ELR (cell line): ENCODE data around the gene NUDCD3.

ENCODE experiments used
- DNase-seq: peaks from one replicate; pipeline ENCODE4 v3.0.0-alpha.2; 2015; ENCODE audit warnings: low read depth

The NUDCD3 gene

GRCh38 chr7:44477938-44478337 is 12.5 kb downstream of the NUDCD3 start:
- DNase-seq = no peak

DNA sequence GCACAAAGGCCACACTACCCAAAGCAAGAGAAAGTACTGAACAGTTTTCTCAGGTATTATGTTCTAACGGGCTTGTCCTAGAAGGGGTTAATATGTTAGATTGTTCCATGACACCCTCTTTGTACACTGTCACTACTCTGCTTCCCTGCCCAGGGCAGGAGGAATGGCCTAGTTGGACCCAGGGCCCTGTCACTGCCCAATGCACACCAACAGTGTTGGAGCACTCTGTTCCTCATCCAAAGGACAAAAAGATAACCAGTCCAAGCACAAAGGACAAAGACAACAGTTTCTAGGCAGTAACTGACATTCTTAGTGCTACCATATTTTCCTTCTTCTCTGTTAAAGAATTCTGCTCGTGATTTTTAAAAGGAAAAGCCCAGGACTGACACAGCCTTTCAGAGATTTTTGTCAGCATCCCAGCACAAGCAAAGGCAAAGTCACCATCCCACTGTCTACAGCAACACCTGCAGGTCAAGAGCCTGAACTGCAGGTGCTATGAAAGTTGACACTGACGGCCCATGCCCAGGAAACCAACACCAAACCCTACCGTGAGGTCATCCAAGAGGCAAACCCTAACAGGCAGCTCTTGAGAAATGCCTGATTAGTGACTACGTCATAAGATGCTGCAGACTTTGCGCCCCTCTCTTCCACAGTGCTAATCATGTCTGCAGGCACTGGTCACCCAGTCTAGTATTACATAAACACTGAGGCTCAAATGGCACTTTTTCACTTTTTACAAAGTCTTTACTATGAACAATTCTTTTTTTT is 13.2 kb downstream of the NUDCD3 start:
- peak; percentile 91 for DNase-seq

DNA sequence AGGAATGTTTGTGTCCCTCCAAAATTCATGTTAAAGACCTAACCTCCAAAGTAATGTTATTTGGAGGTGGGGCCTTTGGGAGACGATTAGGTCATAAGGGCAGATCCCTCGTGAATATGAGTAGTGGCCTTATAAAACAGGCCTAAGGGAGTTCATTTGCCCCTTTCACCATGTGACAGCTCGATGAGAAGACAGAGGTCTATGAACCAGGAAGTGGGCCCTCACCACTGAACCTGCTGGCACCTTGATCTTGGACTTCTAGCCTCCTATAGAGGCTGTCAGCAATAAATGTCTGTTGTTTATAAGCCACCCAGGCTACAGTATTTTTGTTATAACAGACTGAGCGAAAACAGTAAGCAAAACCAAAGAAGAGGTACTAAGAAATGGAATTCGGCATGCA is 14.1 kb downstream of the NUDCD3 start:
- no peak for DNase-seq

DNA sequence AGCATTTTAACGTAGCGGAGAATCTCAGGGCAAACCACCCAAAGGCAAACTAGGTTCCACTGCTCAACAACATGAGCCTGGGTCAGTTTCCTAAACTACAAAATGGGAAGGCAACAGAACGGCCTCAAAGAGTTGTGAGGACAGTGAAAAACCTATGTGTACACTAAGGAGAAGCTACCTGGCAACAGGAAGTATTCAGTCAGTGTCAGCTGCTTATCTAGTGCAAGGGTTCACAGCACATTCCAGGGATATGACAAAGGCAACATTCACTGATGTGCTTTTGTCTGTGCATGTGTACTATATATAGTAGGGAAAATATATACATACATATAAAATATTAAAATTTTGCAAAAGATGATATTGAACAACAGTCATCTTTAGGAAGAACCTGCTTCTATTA is 17.2 kb downstream of the NUDCD3 start:
- peak; percentile 70 for DNase-seq

DNA sequence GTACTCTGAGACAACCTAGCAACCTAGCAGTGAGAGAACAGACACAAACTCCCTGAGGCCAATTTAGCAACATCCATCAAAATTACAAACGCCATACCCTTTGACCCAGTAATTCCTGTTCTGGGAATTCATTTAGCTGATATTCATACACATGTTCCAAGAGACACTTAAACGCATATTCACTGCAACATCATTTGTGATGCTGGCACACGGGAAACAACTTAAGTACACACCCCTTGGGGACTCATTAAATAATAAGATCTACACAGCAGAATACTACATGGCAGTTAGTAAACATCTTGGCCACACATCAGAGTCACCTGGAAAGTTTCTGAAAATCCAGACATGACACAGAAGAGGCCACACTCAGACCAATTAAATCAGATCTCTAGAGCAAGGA is 17.6 kb downstream of the NUDCD3 start:
- DNase-seq = no peak

GRCh38 chr7:44471850-44472249 is 18.6 kb downstream of the NUDCD3 start:
- DNase-seq = no peak

DNA sequence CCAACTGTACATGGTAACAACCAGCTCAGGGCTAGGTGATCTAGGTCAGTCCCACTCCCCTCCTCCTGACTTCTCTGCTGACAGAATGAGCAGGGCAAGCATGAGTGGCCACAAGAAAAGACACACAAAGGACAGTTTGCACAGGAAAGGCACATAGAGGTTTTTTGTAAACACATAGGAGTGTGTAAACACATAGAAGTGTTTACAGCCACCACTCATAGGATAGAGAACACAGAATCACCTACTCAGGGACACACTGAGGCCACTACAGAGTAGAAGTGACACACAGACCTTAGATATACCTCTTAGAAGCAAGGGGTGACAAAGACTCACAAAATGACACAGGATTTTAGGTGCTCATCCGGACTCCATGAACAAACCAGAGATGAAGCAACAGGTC is 19.0 kb downstream of the NUDCD3 start:
- no peak for DNase-seq

GRCh38 chr7:44470628-44471245 is 19.7 kb downstream of the NUDCD3 start:
- DNase-seq = no peak

- no peak for DNase-seq
These were observed 20.4 kb downstream of the NUDCD3 start for GRCh38 chr7:44470135-44470479.

GRCh38 chr7:44469461-44470134 is 20.9 kb downstream of the NUDCD3 start:
- DNase-seq = no peak

DNA sequence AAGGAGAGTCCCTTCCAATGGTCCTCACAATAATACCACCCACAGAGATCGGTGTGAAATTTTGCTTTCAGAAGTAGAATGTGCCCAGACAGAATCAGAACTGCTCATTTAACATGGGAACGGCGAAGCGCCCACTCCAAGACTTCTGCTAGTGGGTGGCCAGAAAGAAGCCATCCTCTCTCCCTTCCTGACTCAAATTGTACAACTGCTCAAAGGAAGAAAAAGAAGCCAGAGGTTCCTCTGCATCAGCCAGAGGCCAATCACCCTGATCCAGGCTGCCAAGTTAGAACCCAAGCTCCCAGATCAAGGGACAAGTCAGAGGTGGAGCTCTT is 23.3 kb downstream of the NUDCD3 start:
- DNase-seq = no peak

- no peak for DNase-seq
These were observed 23.9 kb downstream of the NUDCD3 start for GRCh38 chr7:44466300-44467216.

DNA sequence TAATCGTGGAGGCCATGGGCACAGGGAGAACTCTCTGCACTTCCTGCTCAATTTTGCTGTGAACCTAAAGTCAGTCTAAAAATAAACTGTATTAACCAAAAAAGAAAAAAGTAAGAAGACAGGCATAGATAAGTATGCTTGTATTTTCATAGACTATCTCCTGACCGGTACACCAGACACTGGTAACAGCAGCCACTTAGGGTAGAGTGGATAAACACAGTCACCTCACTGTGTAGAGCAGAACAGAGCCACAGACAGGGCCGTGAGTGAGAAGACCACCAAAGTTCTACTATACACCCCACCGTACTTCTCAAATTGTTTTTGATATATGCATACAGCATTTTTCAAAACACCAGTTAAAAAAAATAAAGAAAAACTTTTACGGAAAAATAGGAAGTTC is 25.0 kb downstream of the NUDCD3 start:
- no peak for DNase-seq

DNA sequence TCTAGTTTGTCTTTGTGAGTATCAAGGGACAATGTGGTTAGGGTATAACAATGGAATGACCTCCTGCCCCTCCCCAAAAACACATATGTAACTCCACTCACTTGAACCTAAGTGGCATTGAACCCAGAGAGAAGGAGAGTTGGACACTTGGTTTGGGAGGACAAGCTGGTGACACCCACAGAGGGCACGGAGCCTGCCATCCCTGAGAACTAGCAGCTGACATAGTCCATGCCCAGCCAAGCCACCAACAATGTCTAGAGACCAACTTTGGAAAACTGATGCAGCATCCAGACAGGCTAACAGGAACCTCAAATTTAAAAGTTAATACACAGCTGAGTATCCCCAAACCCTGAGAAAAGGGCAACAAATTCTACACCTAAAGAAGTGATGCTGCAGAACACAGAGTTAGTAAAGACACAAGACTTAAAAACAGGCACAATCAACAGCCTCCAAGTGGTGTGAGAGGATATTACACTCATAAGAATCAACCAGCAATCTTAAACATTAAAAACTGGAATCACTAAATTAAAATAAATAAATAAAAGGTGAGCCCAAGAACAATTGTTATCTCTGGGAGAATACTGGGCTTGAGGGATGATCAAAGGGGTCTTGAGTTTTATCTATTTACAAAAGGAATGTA is 27.2 kb downstream of the NUDCD3 start:
- DNase-seq = peak; percentile 49

DNA sequence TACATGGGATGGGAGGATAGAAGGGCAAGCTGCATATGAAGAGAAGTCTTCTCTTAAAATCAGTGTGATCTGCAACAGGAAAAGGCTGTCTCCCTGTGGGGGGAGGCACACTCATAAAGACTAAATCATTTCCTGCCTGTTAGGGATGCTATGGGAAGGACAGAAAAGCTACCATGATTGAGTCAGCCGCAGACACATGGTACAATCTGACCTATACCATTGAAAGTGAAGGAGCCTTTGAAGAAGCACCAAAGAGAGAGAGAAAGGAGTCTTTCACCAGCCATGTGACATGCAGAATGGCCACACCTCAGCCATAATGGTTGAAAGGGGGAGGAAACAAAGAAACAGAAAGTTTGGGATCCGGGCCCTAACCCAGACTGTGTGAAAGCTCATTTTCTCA is 29.1 kb downstream of the NUDCD3 start:
- peak; percentile 92 for DNase-seq

DNA sequence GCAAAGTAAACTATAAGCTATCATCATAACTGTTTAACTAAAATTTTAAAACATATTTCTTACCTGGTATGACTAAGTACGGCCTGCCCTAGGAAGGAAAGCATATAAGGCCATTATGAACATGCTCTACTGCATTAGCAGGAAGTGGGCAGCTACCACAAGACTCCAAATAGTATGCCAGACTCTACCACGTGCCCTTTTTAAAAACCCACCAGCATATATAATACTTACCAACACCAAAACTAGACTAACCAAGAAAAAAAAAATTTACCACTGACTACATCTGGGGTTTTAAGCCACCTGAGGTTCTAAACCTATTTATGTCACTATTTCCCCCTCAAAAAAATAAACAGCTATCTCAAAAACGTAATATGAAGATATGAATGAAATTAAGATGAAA is 30.1 kb downstream of the NUDCD3 start:
- no peak for DNase-seq

GRCh38 chr7:44455155-44455554 is 35.3 kb downstream of the NUDCD3 start:
- DNase-seq = no peak

DNA sequence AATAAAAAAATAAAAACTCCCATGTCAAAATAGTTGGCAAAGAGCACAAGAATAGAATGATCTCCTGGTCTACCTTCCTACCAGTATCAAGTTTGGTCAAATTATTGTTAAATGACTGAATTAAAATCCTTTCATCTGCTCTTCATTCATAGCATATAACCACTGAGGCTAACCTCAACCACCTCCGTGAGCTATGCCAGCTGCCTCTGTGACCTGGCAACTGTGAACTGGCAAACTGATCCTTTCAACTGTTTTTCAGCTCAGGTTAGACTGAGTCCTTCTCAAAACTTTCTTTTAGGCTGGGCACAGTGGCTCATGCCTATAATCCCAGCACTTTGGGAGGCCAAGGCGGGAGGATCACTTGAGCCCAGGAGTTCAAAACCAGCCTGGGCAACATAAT is 36.1 kb downstream of the NUDCD3 start:
- no peak for DNase-seq

GRCh38 chr7:44451123-44451522 is 39.3 kb downstream of the NUDCD3 start:
- DNase-seq = no peak

DNA sequence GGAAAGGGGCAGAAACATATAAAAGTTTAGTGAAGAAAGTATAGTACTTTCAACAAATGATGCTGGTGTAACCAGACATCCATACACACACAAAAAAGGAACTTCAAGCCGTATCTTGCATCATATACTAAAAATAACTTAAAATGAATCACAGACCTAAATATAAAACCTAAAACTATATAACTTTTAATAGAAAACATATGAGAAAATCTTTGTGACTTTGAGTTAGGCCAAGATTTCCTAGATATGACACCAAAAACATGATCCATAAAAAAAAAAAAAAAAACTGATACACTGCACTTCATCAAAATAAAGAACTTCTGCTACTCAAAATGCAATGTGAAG is 40.9 kb downstream of the NUDCD3 start:
- no peak for DNase-seq

DNA sequence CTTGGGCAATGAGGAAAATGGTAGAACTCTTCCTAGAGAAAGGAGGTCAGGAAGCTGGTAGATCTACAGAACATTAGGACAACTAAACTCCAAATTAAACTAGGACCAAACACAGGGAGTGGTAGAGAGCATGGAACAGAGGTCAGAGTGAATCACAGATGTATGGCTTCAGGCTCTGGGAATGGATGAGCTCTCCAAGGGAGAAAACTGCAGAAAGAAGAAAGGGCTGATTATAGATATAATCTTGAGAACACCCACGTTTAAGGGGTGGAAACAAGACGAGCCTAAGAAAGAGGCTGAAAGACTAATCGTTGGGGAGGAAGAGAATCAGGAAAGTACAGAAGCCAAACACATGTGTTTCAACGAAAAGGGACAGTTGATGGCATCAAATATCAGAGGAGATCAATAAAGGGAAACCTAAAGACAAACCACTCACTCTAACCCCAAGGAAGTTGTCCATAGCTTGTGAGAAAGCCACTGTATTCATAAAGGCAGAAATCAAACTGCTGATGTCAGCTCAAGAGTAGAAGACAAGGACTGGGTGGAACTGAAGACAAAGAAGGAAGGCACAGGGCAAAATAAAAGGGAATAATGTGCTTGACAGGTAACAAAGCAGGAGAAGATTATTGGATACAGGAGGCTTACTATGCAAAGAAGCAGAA is 41.4 kb downstream of the NUDCD3 start:
- DNase-seq = no peak
